A549 (cell line): Measurements from ENCODE around the gene TMEM240. TPM values are rescaled to one million over a fixed set of nuclear protein-coding genes. Genes with fewer than 3 reads are reported as not detected.
"Not testable (repeated sequence)": the region's sequence is repeated elsewhere in the genome, so short reads cannot be mapped to it uniquely, and the experiment has no call there.

Source experiments
- ATAC-seq, 2 experiments: fragments of 200-7000 bp in 1 of 2; fragments of >200 bp in 1 of 2; cut with Nextera tagmentation in 1 of 2; cut with Tn5 transposase in 1 of 2; 3 replicates each; pipeline versions ENCODE4 v1.8.0 to v1.9.1; 2018 to 2020; ENCODE audit warnings: mild to moderate bottlenecking in 1 of 2, moderate library complexity in 1 of 2
- CTCF ChIA-PET: fragments of 300-600 bp; sonication (Branson Sonifier 250); formaldehyde crosslinking; extraction: SDS; loops from one replicate; lab custom pipeline; 2021; ENCODE audit warnings: antibody characterized with exemption, inconsistent platforms; lab: Yijun Ruan, JAX
- POLR2A ChIA-PET: fragments of 350-600 bp; formaldehyde crosslinking; extraction: SDS; loops from one replicate; lab custom pipeline; 2021; ENCODE audit warnings: antibody characterized with exemption, inconsistent platforms; lab: Yijun Ruan, JAX
- DNase-seq, 2 experiments: peaks; one replicate each; pipeline versions ENCODE4 v3.0.0 to v3.0.0-alpha.2; 2011 to 2016; ENCODE audit warnings: low read depth in 1 of 2, low spot score in 1 of 2
- FAIRE-seq: peaks from 2 replicates; lab custom pipeline; 2011; peaks lifted over from hg19 to GRCh38; lab: Jason Lieb, UNC
- H3K27ac ChIP-seq, 2 experiments: fragments of >200 bp; sonication (Bioruptor Twin); formaldehyde crosslinking; 3 replicates each; pipeline ENCODE4 v1.5.1; 2016 to 2017
- H3K4me1 ChIP-seq: fragments of >200 bp; sonication (Bioruptor Twin); formaldehyde crosslinking; 3 replicates; pipeline ENCODE4 v1.6.1; 2016
- H3K4me2 ChIP-seq: fragments of >200 bp; sonication (Bioruptor Twin); formaldehyde crosslinking; 3 replicates; pipeline ENCODE4 v1.6.1; 2016
- H3K4me3 ChIP-seq: fragments of >200 bp; sonication (Bioruptor Twin); formaldehyde crosslinking; 3 replicates; pipeline ENCODE4 v1.5.1; 2016
- H3K9me3 ChIP-seq: fragments of >200 bp; sonication (Bioruptor Twin); formaldehyde crosslinking; 3 replicates; pipeline ENCODE4 v1.6.1; 2016
- BHLHE40 ChIP-seq: IDR thresholded peaks from 2 replicates; pipeline ENCODE4 v1.6.1; 2012; ENCODE audit warnings: low read depth, low read length, inconsistent platforms
- CHD2 ChIP-seq: fragments of 150-350 bp; IDR thresholded peaks from 2 replicates; pipeline ENCODE4 v1.6.1; 2014; ENCODE audit warnings: low read length; ENCODE audit not compliant: partially characterized antibody
- CHD4 ChIP-seq: fragments of 200-600 bp; sonication (generic); IDR thresholded peaks from 2 replicates; pipeline ENCODE4 v1.6.1; 2016; ENCODE audit warnings: antibody characterized with exemption, mild to moderate bottlenecking, borderline replicate concordance
- EHMT2 ChIP-seq: fragments of 200-600 bp; sonication (generic); IDR thresholded peaks from 2 replicates; pipeline ENCODE4 v1.6.1; 2016; ENCODE audit warnings: antibody characterized with exemption, low read depth, mild to moderate bottlenecking, moderate library complexity
- ESRRA ChIP-seq: fragments of 150-350 bp; IDR thresholded peaks from 2 replicates; pipeline ENCODE4 v1.6.1; 2014; ENCODE audit warnings: mild to moderate bottlenecking, low read length, borderline replicate concordance
- FOSL2 ChIP-seq, 2 experiments: fragments of 450-650 bp in 1 of 2; fragments of >200 bp in 1 of 2; sonication (Bioruptor Twin) in 1 of 2; formaldehyde crosslinking; IDR thresholded peaks; 2 replicates each; pipeline versions ENCODE4 v1.5.0 to v1.6.1; 2016 to 2020; ENCODE audit warnings: mild to moderate bottlenecking in 1 of 2, moderate library complexity in 1 of 2
- GATA3 ChIP-seq: IDR thresholded peaks from 2 replicates; pipeline ENCODE4 v1.6.1; 2012; ENCODE audit warnings: borderline replicate concordance
- HDAC2 ChIP-seq: fragments of 200-600 bp; sonication (generic); IDR thresholded peaks from 2 replicates; pipeline ENCODE4 v1.6.1; 2016
- HEYL ChIP-seq: fragments of 250-450 bp; sonication (Bioruptor Pico); IDR thresholded peaks from 2 replicates; pipeline ENCODE4 v1.8.0; 2021; ENCODE audit warnings: mild to moderate bottlenecking, moderate library complexity
- HOXB13 ChIP-seq: fragments of 250-450 bp; sonication (Bioruptor Pico); IDR thresholded peaks from 2 replicates; pipeline ENCODE4 v1.5.0; 2020; ENCODE audit warnings: low read depth, mild to moderate bottlenecking, moderate library complexity
- HOXB5 ChIP-seq: fragments of 250-450 bp; sonication (Bioruptor Pico); IDR thresholded peaks from 2 replicates; pipeline ENCODE4 v1.5.0; 2020; ENCODE audit warnings: mild to moderate bottlenecking, moderate library complexity
- JUNB ChIP-seq: fragments of >200 bp; sonication (Bioruptor Twin); formaldehyde crosslinking; IDR thresholded peaks from 2 replicates; pipeline ENCODE4 v1.6.1; 2016
- KDM5A ChIP-seq: fragments of 200-600 bp; sonication (generic); IDR thresholded peaks from 2 replicates; pipeline ENCODE4 v1.6.1; 2016; ENCODE audit warnings: antibody characterized with exemption, mild to moderate bottlenecking
- NFE2L2 ChIP-seq: fragments of 150-350 bp; conservative IDR thresholded peaks from 2 replicates; pipeline ENCODE4 v1.6.1; 2014; ENCODE audit warnings: low read length
- NPAS2 ChIP-seq: fragments of 250-450 bp; sonication (Bioruptor Pico); IDR thresholded peaks from 2 replicates; pipeline ENCODE4 v1.8.0; 2022; ENCODE audit warnings: mild to moderate bottlenecking, moderate library complexity, borderline replicate concordance
- POLR2AphosphoS2 ChIP-seq: conservative IDR thresholded peaks from 2 replicates; pipeline ENCODE4 v1.6.1; 2012; ENCODE audit warnings: low read length, improper control_type of control experiment, inconsistent platforms
- SMC3 ChIP-seq: fragments of >200 bp; sonication (Bioruptor Twin); formaldehyde crosslinking; IDR thresholded peaks from 3 replicates; pipeline ENCODE4 v1.6.1; 2018; ENCODE audit warnings: inconsistent platforms
- SREBF2 ChIP-seq: fragments of 450-650 bp; IDR thresholded peaks from 2 replicates; pipeline ENCODE4 v1.6.1; 2014; ENCODE audit warnings: mild to moderate bottlenecking, moderate library complexity
- TFCP2L1 ChIP-seq: fragments of 250-450 bp; sonication (Bioruptor Pico); IDR thresholded peaks from 2 replicates; pipeline ENCODE4 v1.5.0; 2021; ENCODE audit warnings: mild to moderate bottlenecking
- TP53 ChIP-seq: fragments of 250-450 bp; sonication (Bioruptor Pico); IDR thresholded peaks from 2 replicates; pipeline ENCODE4 v1.5.0; 2021; ENCODE audit warnings: mild to moderate bottlenecking, moderate library complexity
- ZC3H11A ChIP-seq: fragments of 450-650 bp; IDR thresholded peaks from 2 replicates; pipeline ENCODE4 v1.6.1; 2014; ENCODE audit warnings: antibody characterized with exemption, mild to moderate bottlenecking
- WGBS: methylation state at CpG from one replicate; pipeline ENCODE4 v1.1.6; 2017; ENCODE audit errors: missing lambda C conversion rate; 5-methylcytosine and 5-hydroxymethylcytosine counted together
- polyA plus RNA-seq, 4 experiments: library from polyadenylated mRNA; depleted of rRNA in 3 of 4; stranded (reverse); fragments of >200 nt; fragmentation: RNase III in 1 of 4; extraction: RNeasy Plus Mini Kit Qiagen cat#74134 plus additional on column Dnase treatment in 1 of 4; gene quantifications; 2 replicates in 3 of 4; 3 replicates in 1 of 4; pipeline ENCODE4 v1.2.3, GENCODE V29; 2011 to 2017
- TF ChIP-seq, protein P1 (sequence below): fragments of >200 bp; sonication (Bioruptor Twin); formaldehyde crosslinking; IDR thresholded peaks from 2 replicates; pipeline ENCODE4 v1.6.1; 2016

TMEM240 gene
- polyA plus RNA-seq, 2 of the 4 experiments (the other 2 are of a cell fraction): 0.14 to 1.1 TPM

DNA sequence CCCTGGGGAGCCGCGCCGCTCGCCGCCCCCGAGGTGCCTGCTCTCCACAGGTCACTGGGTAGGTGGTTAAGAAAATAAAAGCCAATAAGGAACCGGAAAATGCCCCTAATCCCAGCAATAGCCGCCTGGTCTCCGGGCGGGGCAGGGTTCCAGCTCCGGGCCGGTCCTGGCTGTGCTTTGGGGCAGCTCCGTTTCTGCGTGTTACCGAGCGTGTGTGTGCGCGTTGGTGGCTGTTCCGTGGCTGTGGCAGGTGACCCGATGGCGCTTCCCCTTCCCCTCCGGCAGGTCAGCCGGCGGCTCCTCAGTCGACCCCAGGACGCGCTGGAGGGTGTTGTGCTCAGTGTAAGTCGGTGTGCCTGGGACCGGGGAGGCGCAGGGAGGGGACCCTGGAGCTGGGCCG, 17.2 kb downstream of the TMEM240 start:
- H3K4me1 ChIP-seq, H3K27ac ChIP-seq, POLR2A ChIA-PET, DNase-seq, H3K9me3 ChIP-seq, H3K4me2 ChIP-seq, ATAC-seq, H3K4me3 ChIP-seq, FAIRE-seq, CTCF ChIA-PET: not testable (repeated sequence)
- WGBS: 91% methylated on average over 22 of the region's 31 CpGs

DNA sequence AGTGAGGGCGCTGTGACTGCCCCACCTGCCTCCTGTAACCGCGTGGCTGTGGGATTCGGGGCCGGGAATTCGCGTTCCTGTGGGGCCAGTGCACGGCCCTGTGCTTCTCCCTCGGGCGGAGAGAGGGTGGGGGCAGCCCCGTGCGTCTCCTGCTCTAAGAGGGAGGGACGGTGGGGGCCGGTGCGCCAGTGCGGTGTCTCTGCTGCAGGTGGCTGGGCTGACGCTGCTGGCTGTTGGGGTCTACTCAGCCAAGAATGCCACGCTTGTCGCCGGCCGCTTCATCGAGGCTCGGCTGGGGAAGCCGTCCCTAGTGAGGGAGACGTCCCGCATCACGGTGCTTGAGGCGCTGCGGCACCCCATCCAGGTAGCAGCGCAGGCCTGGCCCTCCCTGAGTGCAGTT, 17.9 kb downstream of the TMEM240 start:
- WGBS: 96% methylated on average over 5 of the region's 30 CpGs

DNA sequence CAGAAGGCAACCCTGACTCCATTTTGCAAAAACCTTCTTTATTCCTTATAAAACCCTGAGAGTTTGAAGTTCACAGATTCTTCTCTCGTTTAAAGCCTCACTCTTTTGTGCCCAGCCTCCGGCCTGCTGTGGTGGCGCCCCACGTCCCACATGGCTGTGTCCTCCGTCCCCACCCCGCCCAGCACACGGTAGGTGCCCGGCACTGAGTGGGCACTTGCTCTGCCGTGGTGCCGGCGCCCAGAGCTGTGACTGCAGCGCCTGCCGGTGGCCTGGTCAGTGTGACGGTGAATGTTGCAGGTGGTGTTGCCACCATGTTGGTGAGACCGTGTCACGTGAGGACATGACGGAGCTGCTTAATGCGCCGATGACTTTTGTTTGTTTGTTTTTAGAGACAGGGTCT, 19.1 kb downstream of the TMEM240 start:
- 96% methylated on average over 11 of the region's 19 CpGs for WGBS
- DNase-seq (no peak), ATAC-seq (no peak), FAIRE-seq (no peak)
- H3K4me1 ChIP-seq: no peaks in the 10 kb centered on the region
- ChIA-PET CTCF (no interaction called here), POLR2A (no interaction called here)
- no peak overlapping the region for H3K4me2 ChIP-seq
- no peak for TF ChIP-seq SREBF2
- TF ChIP-seq CHD4: no peak
- TF ChIP-seq POLR2AphosphoS2: no peak
- TF ChIP-seq SMC3: no peak
- TF ChIP-seq TP53: no peak
- no peak for TF ChIP-seq HEYL (CRISPR knock-in tag)
- TF ChIP-seq EHMT2: no peak
- no peak for TF ChIP-seq HOXB5
- TF ChIP-seq ESRRA: no peak
- no peak for TF ChIP-seq CHD2
- no peak for TF ChIP-seq NFE2L2
- no peak overlapping the region for H3K27ac ChIP-seq
- no peak overlapping the region for H3K4me3 ChIP-seq
- no peaks in the 10 kb centered on the region for H3K9me3 ChIP-seq

More for the DNA sequence above, 17.9 kb downstream of the TMEM240 start:
- ATAC-seq, FAIRE-seq, DNase-seq, H3K9me3 ChIP-seq, POLR2A ChIA-PET, CTCF ChIA-PET, H3K4me1 ChIP-seq, H3K4me3 ChIP-seq, H3K27ac ChIP-seq, H3K4me2 ChIP-seq: not testable (repeated sequence)

DNA sequence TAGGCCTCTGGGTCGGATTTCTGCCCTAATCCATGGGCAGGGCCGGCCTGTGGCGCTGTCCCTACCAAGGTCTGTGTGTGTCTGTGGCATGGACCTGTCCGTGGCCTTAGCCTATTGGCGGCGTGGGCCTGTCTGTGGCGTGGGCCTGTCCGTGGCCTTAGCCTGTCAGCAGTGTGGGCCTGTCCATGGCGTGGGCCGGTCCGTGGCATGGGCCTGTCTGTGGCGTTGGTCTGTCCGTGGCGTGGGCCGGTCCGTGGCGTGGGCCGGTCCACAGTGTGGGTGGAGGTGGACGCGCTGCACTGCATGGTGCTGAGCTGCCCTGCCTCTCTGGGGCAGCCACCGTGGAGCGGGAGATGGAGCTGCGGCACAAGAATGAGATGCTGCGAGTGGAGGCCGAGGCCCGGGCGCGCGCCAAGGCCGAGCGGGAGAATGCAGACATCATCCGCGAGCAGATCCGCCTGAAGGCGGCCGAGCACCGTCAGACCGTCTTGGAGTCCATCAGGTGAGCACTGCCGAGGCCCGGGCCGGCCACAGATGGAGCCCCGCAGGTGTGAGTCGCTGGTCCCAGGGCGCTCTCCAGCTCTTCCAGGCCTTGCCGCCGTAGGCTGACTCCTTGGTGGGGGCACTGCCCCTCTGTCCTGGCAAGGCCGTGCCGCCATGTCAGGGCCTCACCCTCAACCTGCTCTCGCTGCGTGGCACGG, 20.5 kb downstream of the TMEM240 start:
- H3K4me1 ChIP-seq, H3K27ac ChIP-seq, POLR2A ChIA-PET, DNase-seq, H3K4me2 ChIP-seq, CTCF ChIA-PET, H3K4me3 ChIP-seq, H3K9me3 ChIP-seq, ATAC-seq, FAIRE-seq: not testable (repeated sequence)
- 95% methylated on average over 23 of the region's 51 CpGs for WGBS

DNA sequence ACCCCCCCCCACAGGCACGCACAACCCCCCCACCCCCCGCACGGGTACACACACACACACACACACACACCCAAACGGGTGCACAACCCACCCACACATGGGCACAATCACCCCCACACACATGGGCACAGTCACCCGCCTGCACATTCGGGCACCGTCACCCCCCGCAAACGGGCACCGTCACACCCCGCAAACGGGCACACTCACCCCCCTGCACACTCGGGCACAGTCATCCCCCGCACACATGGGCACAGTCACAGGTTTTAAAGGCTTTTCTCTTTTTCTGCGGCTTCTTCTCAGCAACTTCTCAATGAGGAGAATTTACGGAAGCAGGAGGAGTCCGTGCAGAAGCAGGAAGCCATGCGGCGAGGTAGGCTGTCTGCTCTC, 21.8 kb downstream of the TMEM240 start:
- WGBS: 100% methylated on average over 10 of the region's 19 CpGs
- H3K9me3 ChIP-seq: not testable (repeated sequence)

DNA sequence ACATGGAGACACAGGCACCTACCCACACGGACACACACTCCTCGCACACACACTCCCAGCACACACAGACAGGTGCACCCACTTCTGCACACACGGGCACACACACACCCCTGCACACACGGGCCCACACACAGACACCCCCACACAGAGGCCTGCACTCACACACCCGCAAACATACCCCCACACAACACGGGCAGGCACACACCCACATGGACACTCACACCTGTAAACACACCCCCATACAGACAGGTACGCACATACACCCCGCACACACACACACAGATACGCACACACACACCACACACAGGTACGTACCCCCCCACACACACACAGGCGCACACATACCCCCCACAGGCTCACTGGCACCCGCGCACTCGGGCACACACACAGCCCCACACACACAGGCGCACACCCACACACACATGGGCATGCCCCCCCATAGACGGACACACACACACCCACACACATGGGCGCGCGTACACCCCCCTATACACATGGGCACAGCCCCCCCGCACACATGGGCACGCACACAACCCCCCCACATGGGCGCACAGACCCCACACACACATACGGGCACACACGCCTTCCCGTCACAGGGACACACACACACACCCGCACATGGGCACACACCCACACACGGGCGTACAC, 22.3 kb downstream of the TMEM240 start:
- FAIRE-seq (no peak), DNase-seq (no peak), ATAC-seq (no peak)
- H3K9me3 ChIP-seq: no peaks in the 10 kb centered on the region
- POLR2A ChIA-PET: no interaction called here
- H3K27ac ChIP-seq: no peak overlapping the region
- 89% methylated on average over 10 of the region's 28 CpGs for WGBS
- CTCF ChIA-PET: no interaction called here
- no peak for TF ChIP-seq ZC3H11A
- TF ChIP-seq KDM5A: no peak
- TF ChIP-seq FOSL2 (IDR thresholded peaks at IDR 0.05): no peak
- TF ChIP-seq FOSL2 (CRISPR knock-in tag; IDR thresholded peaks at IDR 0.05): no peak
- TF ChIP-seq TFCP2L1 (CRISPR knock-in tag): no peak
- TF ChIP-seq, protein P1, sequence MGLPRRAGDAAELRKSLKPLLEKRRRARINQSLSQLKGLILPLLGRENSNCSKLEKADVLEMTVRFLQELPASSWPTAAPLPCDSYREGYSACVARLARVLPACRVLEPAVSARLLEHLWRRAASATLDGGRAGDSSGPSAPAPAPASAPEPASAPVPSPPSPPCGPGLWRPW: no peak
- TF ChIP-seq JUNB: no peak
- TF ChIP-seq NPAS2 (CRISPR knock-in tag): no peak
- no peak for TF ChIP-seq GATA3
- TF ChIP-seq HOXB13: no peak
- no peak for TF ChIP-seq HOXB5
- no peak for TF ChIP-seq HDAC2
- no peak for TF ChIP-seq HEYL (CRISPR knock-in tag)
- no peak for TF ChIP-seq NFE2L2
- TF ChIP-seq BHLHE40: no peak
- no peaks in the 10 kb centered on the region for H3K4me1 ChIP-seq
- no peak overlapping the region for H3K4me3 ChIP-seq
- H3K4me2 ChIP-seq: no peak overlapping the region

More for the DNA sequence above, 21.8 kb downstream of the TMEM240 start:
- CTCF ChIA-PET, ATAC-seq, DNase-seq, H3K4me3 ChIP-seq, H3K27ac ChIP-seq, POLR2A ChIA-PET, H3K4me2 ChIP-seq, FAIRE-seq, H3K4me1 ChIP-seq: not testable (repeated sequence)

DNA sequence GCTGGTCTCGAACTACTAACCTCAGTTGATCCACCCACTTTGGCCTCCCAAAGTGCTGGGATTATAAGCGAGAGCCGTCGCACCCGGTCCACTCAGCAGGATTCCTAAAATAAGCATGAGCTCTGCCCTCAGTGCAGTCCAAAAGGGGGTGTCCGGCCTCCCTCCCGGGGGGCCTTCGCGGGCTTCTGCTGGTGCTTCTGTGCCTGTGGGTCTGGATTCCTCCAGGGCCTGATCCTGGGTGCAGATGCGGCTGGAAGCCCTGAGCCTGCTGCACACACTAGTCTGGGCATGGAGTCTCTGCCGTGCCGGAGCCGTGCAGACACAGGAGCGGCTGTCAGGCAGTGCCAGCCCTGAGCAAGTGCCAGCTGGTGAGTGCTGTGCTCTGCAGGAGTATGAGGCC, 23.5 kb downstream of the TMEM240 start:
- DNase-seq, H3K9me3 ChIP-seq, H3K4me2 ChIP-seq, FAIRE-seq, H3K4me1 ChIP-seq, ATAC-seq, H3K4me3 ChIP-seq, POLR2A ChIA-PET, H3K27ac ChIP-seq: not testable (repeated sequence)
- 95% methylated on average over 5 of the region's 14 CpGs for WGBS
- CTCF ChIA-PET: interaction anchor here (1.2 kb wide), 1 partner anchor 9 kb away, joined by 3 read pairs; no protein-coding TSS in a partner anchor
